ENCODE measurements around the gene U2AF2.

GRCh38 chr19:55654323-55654867 is 440 bp upstream of the U2AF2 start:
- TF ChIP-seq CHD2 (IDR thresholded peaks at IDR 0.05; ENCODE audit: low read length, partially characterized antibody), result no peak
- TF ChIP-seq TAF1 (IDR thresholded peaks at IDR 0.05; ENCODE audit: borderline replicate concordance, low read depth, low read length), result no peak
- TF ChIP-seq, protein P1, sequence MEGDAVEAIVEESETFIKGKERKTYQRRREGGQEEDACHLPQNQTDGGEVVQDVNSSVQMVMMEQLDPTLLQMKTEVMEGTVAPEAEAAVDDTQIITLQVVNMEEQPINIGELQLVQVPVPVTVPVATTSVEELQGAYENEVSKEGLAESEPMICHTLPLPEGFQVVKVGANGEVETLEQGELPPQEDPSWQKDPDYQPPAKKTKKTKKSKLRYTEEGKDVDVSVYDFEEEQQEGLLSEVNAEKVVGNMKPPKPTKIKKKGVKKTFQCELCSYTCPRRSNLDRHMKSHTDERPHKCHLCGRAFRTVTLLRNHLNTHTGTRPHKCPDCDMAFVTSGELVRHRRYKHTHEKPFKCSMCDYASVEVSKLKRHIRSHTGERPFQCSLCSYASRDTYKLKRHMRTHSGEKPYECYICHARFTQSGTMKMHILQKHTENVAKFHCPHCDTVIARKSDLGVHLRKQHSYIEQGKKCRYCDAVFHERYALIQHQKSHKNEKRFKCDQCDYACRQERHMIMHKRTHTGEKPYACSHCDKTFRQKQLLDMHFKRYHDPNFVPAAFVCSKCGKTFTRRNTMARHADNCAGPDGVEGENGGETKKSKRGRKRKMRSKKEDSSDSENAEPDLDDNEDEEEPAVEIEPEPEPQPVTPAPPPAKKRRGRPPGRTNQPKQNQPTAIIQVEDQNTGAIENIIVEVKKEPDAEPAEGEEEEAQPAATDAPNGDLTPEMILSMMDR (IDR thresholded peaks at IDR 0.05), result no peak
- no peak for TF ChIP-seq GATA2 (CRISPR knock-in tag; IDR thresholded peaks at IDR 0.05)
- no peak for TF ChIP-seq JUND (IDR thresholded peaks at IDR 0.05)
- no peak for TF ChIP-seq RFX5 (IDR thresholded peaks at IDR 0.05; ENCODE audit: low read length)
- TF ChIP-seq, protein P2, sequence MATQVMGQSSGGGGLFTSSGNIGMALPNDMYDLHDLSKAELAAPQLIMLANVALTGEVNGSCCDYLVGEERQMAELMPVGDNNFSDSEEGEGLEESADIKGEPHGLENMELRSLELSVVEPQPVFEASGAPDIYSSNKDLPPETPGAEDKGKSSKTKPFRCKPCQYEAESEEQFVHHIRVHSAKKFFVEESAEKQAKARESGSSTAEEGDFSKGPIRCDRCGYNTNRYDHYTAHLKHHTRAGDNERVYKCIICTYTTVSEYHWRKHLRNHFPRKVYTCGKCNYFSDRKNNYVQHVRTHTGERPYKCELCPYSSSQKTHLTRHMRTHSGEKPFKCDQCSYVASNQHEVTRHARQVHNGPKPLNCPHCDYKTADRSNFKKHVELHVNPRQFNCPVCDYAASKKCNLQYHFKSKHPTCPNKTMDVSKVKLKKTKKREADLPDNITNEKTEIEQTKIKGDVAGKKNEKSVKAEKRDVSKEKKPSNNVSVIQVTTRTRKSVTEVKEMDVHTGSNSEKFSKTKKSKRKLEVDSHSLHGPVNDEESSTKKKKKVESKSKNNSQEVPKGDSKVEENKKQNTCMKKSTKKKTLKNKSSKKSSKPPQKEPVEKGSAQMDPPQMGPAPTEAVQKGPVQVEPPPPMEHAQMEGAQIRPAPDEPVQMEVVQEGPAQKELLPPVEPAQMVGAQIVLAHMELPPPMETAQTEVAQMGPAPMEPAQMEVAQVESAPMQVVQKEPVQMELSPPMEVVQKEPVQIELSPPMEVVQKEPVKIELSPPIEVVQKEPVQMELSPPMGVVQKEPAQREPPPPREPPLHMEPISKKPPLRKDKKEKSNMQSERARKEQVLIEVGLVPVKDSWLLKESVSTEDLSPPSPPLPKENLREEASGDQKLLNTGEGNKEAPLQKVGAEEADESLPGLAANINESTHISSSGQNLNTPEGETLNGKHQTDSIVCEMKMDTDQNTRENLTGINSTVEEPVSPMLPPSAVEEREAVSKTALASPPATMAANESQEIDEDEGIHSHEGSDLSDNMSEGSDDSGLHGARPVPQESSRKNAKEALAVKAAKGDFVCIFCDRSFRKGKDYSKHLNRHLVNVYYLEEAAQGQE (IDR thresholded peaks at IDR 0.05; ENCODE audit: low read depth, low read length), result no peak
- TF ChIP-seq EP300 (IDR thresholded peaks at IDR 0.05; ENCODE audit: borderline replicate concordance in 1 of 2, low read depth in 1 of 2, low read length in 1 of 2), result no peak
